ENCODE measurements around the gene ATG9B. TPM values are rescaled to one million over a fixed set of nuclear protein-coding genes. Genes with fewer than 3 reads are reported as not detected.

The ATG9B gene
- total and polyA plus RNA-seq, 2 of the 13 experiments (the other 11 are each of a cell fraction or from before 2014, with no cell fraction given) = 0.24 TPM; not detected in 1

DNA sequence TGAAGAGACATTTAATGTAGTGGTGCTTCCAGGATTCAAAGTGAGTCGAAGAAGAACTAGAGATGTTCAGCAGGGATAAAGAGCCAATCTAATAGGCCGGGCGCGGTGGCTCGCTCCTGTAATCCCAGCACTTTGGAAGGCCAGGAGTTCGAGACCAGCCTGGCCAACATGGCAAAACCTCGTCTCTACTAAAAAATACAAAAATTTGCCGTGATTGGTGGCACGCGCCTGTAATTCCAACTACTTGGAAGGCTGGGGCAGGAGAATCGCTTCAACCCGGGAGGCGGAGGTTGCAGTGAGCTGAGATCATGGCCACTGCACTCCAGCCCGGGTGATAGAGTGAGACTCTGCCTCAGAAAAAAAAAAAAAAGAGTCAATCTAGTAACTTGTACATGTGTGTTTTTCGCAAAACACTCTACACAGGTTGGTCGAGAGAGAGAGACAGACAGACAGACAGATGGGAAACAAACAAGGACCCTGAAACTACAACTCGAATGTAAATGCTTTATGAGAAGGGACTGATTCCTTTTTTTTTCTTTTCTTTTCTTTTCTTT lies 4.7 kb upstream of the ATG9B start (continued):
- no peak for TF ChIP-seq JARID2 (CRISPR knock-in tag; IDR thresholded peaks at IDR 0.05; ENCODE audit: insufficient replicate concordance)
- TF ChIP-seq ZNF441 (CRISPR knock-in tag; IDR thresholded peaks at IDR 0.05; ENCODE audit: borderline replicate concordance) = 0 out of 2 replicates have a peak, but pooled peaks have one; percentile 9
- TF ChIP-seq, protein P1, sequence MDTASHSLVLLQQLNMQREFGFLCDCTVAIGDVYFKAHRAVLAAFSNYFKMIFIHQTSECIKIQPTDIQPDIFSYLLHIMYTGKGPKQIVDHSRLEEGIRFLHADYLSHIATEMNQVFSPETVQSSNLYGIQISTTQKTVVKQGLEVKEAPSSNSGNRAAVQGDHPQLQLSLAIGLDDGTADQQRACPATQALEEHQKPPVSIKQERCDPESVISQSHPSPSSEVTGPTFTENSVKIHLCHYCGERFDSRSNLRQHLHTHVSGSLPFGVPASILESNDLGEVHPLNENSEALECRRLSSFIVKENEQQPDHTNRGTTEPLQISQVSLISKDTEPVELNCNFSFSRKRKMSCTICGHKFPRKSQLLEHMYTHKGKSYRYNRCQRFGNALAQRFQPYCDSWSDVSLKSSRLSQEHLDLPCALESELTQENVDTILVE (CRISPR knock-in tag; IDR thresholded peaks at IDR 0.05) = no peak
- TF ChIP-seq, protein P2, sequence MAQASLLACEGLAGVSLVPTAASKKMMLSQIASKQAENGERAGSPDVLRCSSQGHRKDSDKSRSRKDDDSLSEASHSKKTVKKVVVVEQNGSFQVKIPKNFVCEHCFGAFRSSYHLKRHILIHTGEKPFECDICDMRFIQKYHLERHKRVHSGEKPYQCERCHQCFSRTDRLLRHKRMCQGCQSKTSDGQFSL (CRISPR knock-in tag; IDR thresholded peaks at IDR 0.05) = no peak
- TF ChIP-seq SETDB1 (CRISPR knock-in tag; IDR thresholded peaks at IDR 0.05; ENCODE audit: borderline replicate concordance) = no peak
- TF ChIP-seq CBX5 (CRISPR knock-in tag; IDR thresholded peaks at IDR 0.05; ENCODE audit: borderline replicate concordance) = no peak
- no peak for TF ChIP-seq TRIM24 (CRISPR knock-in tag; IDR thresholded peaks at IDR 0.05)
- TF ChIP-seq KDM4B (CRISPR knock-in tag; IDR thresholded peaks at IDR 0.05) = no peak
- TF ChIP-seq GATAD2A (CRISPR knock-in tag; IDR thresholded peaks at IDR 0.05) = no peak
- no peak for TF ChIP-seq LCORL (IDR thresholded peaks at IDR 0.05)
- peak; percentile 15; the same call in 1 of the 2 replicates for TF ChIP-seq LCORL (CRISPR knock-in tag; IDR thresholded peaks at IDR 0.05)
- TF ChIP-seq, protein P3, sequence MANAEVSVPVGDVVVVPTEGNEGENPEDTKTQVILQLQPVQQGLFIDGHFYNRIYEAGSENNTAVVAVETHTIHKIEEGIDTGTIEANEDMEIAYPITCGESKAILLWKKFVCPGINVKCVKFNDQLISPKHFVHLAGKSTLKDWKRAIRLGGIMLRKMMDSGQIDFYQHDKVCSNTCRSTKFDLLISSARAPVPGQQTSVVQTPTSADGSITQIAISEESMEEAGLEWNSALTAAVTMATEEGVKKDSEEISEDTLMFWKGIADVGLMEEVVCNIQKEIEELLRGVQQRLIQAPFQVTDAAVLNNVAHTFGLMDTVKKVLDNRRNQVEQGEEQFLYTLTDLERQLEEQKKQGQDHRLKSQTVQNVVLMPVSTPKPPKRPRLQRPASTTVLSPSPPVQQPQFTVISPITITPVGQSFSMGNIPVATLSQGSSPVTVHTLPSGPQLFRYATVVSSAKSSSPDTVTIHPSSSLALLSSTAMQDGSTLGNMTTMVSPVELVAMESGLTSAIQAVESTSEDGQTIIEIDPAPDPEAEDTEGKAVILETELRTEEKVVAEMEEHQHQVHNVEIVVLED (CRISPR knock-in tag; IDR thresholded peaks at IDR 0.05; ENCODE audit: borderline replicate concordance) = no peak
- TF ChIP-seq ZNF703 (CRISPR knock-in tag; IDR thresholded peaks at IDR 0.05; ENCODE audit: borderline replicate concordance) = no peak
- peak; percentile 38; the same call in 1 of the 2 replicates for TF ChIP-seq ZMYM3 (CRISPR knock-in tag; IDR thresholded peaks at IDR 0.05)
- no peak for TF ChIP-seq SIN3A (IDR thresholded peaks at IDR 0.05; ENCODE audit: borderline replicate concordance, low read depth, low read length)
